Stimulated activated CD8-positive, alpha-beta memory T cell treated with anti-CD3 and anti-CD28 coated beads, Interleukin-7, amount 100 ng/mL, for 24 hours (primary cell): Measurements from ENCODE around the gene HSPD1.
A peak's percentile ranks its signal among the peaks of the same experiment; 100 is the strongest.

Experiments
- DNase-seq: peaks from one replicate; pipeline ENCODE4 v3.0.0-alpha.2; 2020; ENCODE audit warnings: low read depth

HSPD1 gene

GRCh38 chr2:197499594-197500502 is at the start of gene HSPD1, which contains the start of gene HSPE1:
Gene HSPD1 (minus strand): TSS chr2:197499840. CDS start chr2:197498848, 992 bp downstream.
Gene HSPE1 (plus strand): TSS chr2:197500379. CDS start chr2:197500437, 58 bp downstream.
- DNase-seq, result peak; percentile 96

- no peak for DNase-seq
These were observed 48.9 kb upstream of the HSPD1 start for GRCh38 chr2:197548582-197548981.

GRCh38 chr2:197547163-197547900 is 47.7 kb upstream of the HSPD1 start:
- no peak for DNase-seq

GRCh38 chr2:197543206-197543605 is 43.6 kb upstream of the HSPD1 start:
- no peak for DNase-seq

- no peak for DNase-seq
These were observed 40.1 kb upstream of the HSPD1 start for GRCh38 chr2:197539734-197540133.

GRCh38 chr2:197538412-197538811 is 38.8 kb upstream of the HSPD1 start:
- no peak for DNase-seq

- no peak for DNase-seq
These were observed 17.5 kb upstream of the HSPD1 start for GRCh38 chr2:197517150-197517549.

- DNase-seq, result no peak
These were observed 16.7 kb upstream of the HSPD1 start for GRCh38 chr2:197516393-197516761.

GRCh38 chr2:197515739-197516392 is 16.2 kb upstream of the HSPD1 start, which contains the start of gene MOB4:
Gene MOB4 (plus strand): TSS chr2:197516066. CDS start chr2:197516087, 21 bp downstream.
- DNase-seq, result peak; percentile 83

- no peak for DNase-seq
These were observed 15.7 kb upstream of the HSPD1 start for GRCh38 chr2:197515315-197515738.

GRCh38 chr2:197514754-197515153 is 15.1 kb upstream of the HSPD1 start:
- no peak for DNase-seq

- DNase-seq, result no peak
These were observed 14.3 kb upstream of the HSPD1 start for GRCh38 chr2:197513915-197514314.

- no peak for DNase-seq
These were observed 7.0 kb upstream of the HSPD1 start for GRCh38 chr2:197506658-197507057.

- DNase-seq, result no peak
These were observed 4.9 kb upstream of the HSPD1 start for GRCh38 chr2:197504512-197504911.

GRCh38 chr2:197504000-197504399 is 4.4 kb upstream of the HSPD1 start:
- DNase-seq, result no peak

- DNase-seq, result no peak
These were observed 3.0 kb upstream of the HSPD1 start for GRCh38 chr2:197502685-197503084.

GRCh38 chr2:197502201-197502600 is 2.6 kb upstream of the HSPD1 start:
- no peak for DNase-seq

GRCh38 chr2:197500503-197501131 is 977 bp upstream of the HSPD1 start:
- no peak for DNase-seq

GRCh38 chr2:197498937-197499593 is 575 bp downstream of the HSPD1 start:
- peak; percentile 34 for DNase-seq

- no peak for DNase-seq
These were observed 1.3 kb downstream of the HSPD1 start for GRCh38 chr2:197498235-197498936.

GRCh38 chr2:197497326-197497725 is 2.3 kb downstream of the HSPD1 start:
- DNase-seq, result no peak
